ENCODE results near the gene KAT6B. TPM values are rescaled to one million over a fixed set of nuclear protein-coding genes. Genes with fewer than 3 reads are reported as not detected.

The KAT6B gene
- total and polyA plus RNA-seq, 2 donors from 2014 or later = 2.9 to 34.2 TPM

- peak in 1 of 5 donors; percentile 36 for DNase-seq
- no peak overlapping the region for H3K9ac ChIP-seq (ENCODE audit: low read length in 3 of 3)
- no peaks in the 10 kb centered on the region for H3K36me3 ChIP-seq (ENCODE audit: control insufficient read depth in 2 of 3, insufficient read depth in 3 of 3, low read length in 3 of 3)
Measured at GRCh38 chr10:75038335-75038734, 211.9 kb downstream of the KAT6B start.

DNA sequence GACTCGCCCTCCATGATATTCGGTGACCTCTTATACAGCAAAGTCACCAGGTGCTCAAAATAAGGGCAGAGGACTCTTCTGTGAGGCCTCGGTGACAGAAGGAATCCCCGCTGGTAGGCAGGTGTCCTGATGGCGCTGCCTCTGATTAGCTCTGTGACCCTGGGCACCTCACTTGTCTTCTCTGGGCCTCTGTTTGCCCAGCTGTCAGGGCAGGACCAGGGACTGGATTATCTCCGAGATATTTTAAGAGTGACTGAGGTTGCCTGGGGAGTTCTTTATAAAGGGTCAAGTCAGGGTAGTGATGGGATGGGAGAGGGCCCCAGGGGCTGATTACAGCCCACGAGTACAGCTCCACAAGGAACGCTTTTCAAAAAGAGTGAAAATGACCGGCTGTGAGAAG is 214.2 kb downstream of the KAT6B start:
- TF ChIP-seq, protein P1, sequence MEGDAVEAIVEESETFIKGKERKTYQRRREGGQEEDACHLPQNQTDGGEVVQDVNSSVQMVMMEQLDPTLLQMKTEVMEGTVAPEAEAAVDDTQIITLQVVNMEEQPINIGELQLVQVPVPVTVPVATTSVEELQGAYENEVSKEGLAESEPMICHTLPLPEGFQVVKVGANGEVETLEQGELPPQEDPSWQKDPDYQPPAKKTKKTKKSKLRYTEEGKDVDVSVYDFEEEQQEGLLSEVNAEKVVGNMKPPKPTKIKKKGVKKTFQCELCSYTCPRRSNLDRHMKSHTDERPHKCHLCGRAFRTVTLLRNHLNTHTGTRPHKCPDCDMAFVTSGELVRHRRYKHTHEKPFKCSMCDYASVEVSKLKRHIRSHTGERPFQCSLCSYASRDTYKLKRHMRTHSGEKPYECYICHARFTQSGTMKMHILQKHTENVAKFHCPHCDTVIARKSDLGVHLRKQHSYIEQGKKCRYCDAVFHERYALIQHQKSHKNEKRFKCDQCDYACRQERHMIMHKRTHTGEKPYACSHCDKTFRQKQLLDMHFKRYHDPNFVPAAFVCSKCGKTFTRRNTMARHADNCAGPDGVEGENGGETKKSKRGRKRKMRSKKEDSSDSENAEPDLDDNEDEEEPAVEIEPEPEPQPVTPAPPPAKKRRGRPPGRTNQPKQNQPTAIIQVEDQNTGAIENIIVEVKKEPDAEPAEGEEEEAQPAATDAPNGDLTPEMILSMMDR (IDR thresholded peaks at IDR 0.05; ENCODE audit: borderline replicate concordance, extremely low read depth, insufficient read depth) = no peak
- DNase-seq (no peak), FAIRE-seq (no peak)
- no peak overlapping the region for H3K9ac ChIP-seq (ENCODE audit: low read length in 3 of 3)
- no peaks in the 10 kb centered on the region for H3K27me3 ChIP-seq (ENCODE audit: control insufficient read depth, insufficient read depth, low read length)
- no peaks in the 10 kb centered on the region for H3K4me1 ChIP-seq (ENCODE audit: control insufficient read depth in 2 of 3, insufficient read depth in 2 of 3, low read depth in 1 of 3, low read length in 3 of 3)
- no peaks in the 10 kb centered on the region for H3K9me3 ChIP-seq (ENCODE audit: control insufficient read depth in 2 of 3, insufficient read depth in 1 of 3, low read length in 3 of 3)
- intact Hi-C loops (cut with DNase I) = no loop called here
- H3K4me3 ChIP-seq (ENCODE audit: low read length in 3 of 3) = no peak overlapping the region
- H3K36me3 ChIP-seq (ENCODE audit: control insufficient read depth in 2 of 3, insufficient read depth in 3 of 3, low read length in 3 of 3) = no peaks in the 10 kb centered on the region
- H3K27ac ChIP-seq (ENCODE audit: low read depth in 2 of 2, low read length in 2 of 2) = no peak overlapping the region

More at GRCh38 chr10:75038335-75038734, 211.9 kb downstream of the KAT6B start:
- no peak for FAIRE-seq
- H3K27me3 ChIP-seq (ENCODE audit: control insufficient read depth, insufficient read depth, low read length) = no peaks in the 10 kb centered on the region
- intact Hi-C loops (cut with DNase I) = no loop called here
- H3K9me3 ChIP-seq (ENCODE audit: control insufficient read depth in 2 of 3, insufficient read depth in 1 of 3, low read length in 3 of 3) = no peaks in the 10 kb centered on the region
- TF ChIP-seq, protein P1 (IDR thresholded peaks at IDR 0.05; ENCODE audit: borderline replicate concordance, extremely low read depth, insufficient read depth) = no peak
- no peak overlapping the region for H3K4me3 ChIP-seq (ENCODE audit: low read length in 3 of 3)
- H3K4me1 ChIP-seq (ENCODE audit: control insufficient read depth in 2 of 3, insufficient read depth in 2 of 3, low read depth in 1 of 3, low read length in 3 of 3) = no peaks in the 10 kb centered on the region
- no peak overlapping the region for H3K27ac ChIP-seq (ENCODE audit: low read depth in 2 of 2, low read length in 2 of 2)

- FAIRE-seq (no peak), DNase-seq (no peak)
- H3K4me3 ChIP-seq (ENCODE audit: low read length in 3 of 3) = no peak overlapping the region
- H3K27me3 ChIP-seq (ENCODE audit: control insufficient read depth, insufficient read depth, low read length) = no peaks in the 10 kb centered on the region
- no peaks in the 10 kb centered on the region for H3K4me1 ChIP-seq (ENCODE audit: control insufficient read depth in 2 of 3, insufficient read depth in 2 of 3, low read depth in 1 of 3, low read length in 3 of 3)
- intact Hi-C loops (cut with DNase I) = no loop called here
- H3K9ac ChIP-seq (ENCODE audit: low read length in 3 of 3) = no peak overlapping the region
- no peaks in the 10 kb centered on the region for H3K36me3 ChIP-seq (ENCODE audit: control insufficient read depth in 2 of 3, insufficient read depth in 3 of 3, low read length in 3 of 3)
- H3K27ac ChIP-seq (ENCODE audit: low read depth in 2 of 2, low read length in 2 of 2) = no peak overlapping the region
- H3K9me3 ChIP-seq (ENCODE audit: control insufficient read depth in 2 of 3, insufficient read depth in 1 of 3, low read length in 3 of 3) = no peaks in the 10 kb centered on the region
- TF ChIP-seq, protein P1 (IDR thresholded peaks at IDR 0.05; ENCODE audit: borderline replicate concordance, extremely low read depth, insufficient read depth) = no peak
Measured at GRCh38 chr10:75042292-75042974, 216.0 kb downstream of the KAT6B start.
